HCT116 (cell line): Measurements from ENCODE around the gene IRF9. TPM values are rescaled to one million over a fixed set of nuclear protein-coding genes. Genes with fewer than 3 reads are reported as not detected.

Source experiments
- ATAC-seq: fragments of 200-7000 bp; cut with Tn5 transposase; 2 replicates; pipeline ENCODE4 v1.9.1; 2020; ENCODE audit warnings: mild to moderate bottlenecking, moderate library complexity
- BruUV-seq: library from RNA; stranded (reverse); fragments of 400-500 nt; replicated peaks from 2 replicates; lab custom pipeline; 2021; lab: Mats Ljungman, UMichigan
- CTCF ChIA-PET: fragments of 300-600 bp; sonication (Branson Sonifier 250); formaldehyde crosslinking; loops from one replicate; lab custom pipeline; 2021; ENCODE audit warnings: antibody characterized with exemption; lab: Charles Lee
- POLR2A ChIA-PET: fragments of 300-600, 350-600 bp; sonication (Branson Sonifier 250); formaldehyde crosslinking; loops from one replicate; lab custom pipeline; 2021; ENCODE audit warnings: antibody characterized with exemption; lab: Charles Lee
- RAD21 ChIA-PET, 2 experiments: fragments of 300-600 bp; sonication (Branson Sonifier 250); formaldehyde crosslinking; loops; one replicate each; lab custom pipeline; 2023; ENCODE audit warnings: low total read pairs in 2 of 2; ENCODE audit not compliant: uncharacterized antibody in 2 of 2, unreplicated experiment in 2 of 2, low non-redundant PET in 1 of 2; lab: Charles Lee
- DNase-seq: peaks from one replicate; pipeline ENCODE4 v3.0.0-alpha.2; 2010; ENCODE audit warnings: low read depth, low spot score
- H2AFZ ChIP-seq: fragments of 200-600 bp; shearing (Covaris generic), sonication (generic); 2 replicates; pipeline ENCODE4 v1.6.1; 2017; ENCODE audit warnings: low read depth, mixed run types, mixed read lengths, antibody characterized with exemption, low read length; ENCODE audit not compliant: poor library complexity, severe bottlenecking
- H3K27ac ChIP-seq: 2 replicates; pipeline ENCODE4 v1.5.1; 2012; ENCODE audit warnings: low read depth, low read length
- H3K27me3 ChIP-seq: fragments of 200-600 bp; sonication (generic); 2 replicates; pipeline ENCODE4 v1.6.1; 2016; ENCODE audit warnings: mixed run types, low read length, mixed read lengths; ENCODE audit not compliant: insufficient read depth
- H3K36me3 ChIP-seq, 2 experiments: fragments of 200-500 bp in 1 of 2; fragments of 200-600 bp in 1 of 2; sonication (Bioruptor generic) in 1 of 2; sonication (generic) in 1 of 2; 2 replicates each; pipeline versions ENCODE4 v1.5.1 to v1.6.1; 2014 to 2016; ENCODE audit warnings: low read length in 2 of 2, inconsistent platforms in 1 of 2, mixed read lengths in 1 of 2, mixed run types in 1 of 2; ENCODE audit not compliant: insufficient read depth in 2 of 2, control insufficient read depth in 1 of 2
- H3K4me1 ChIP-seq, 2 experiments: fragments of 200-600 bp in 1 of 2; sonication (generic) in 1 of 2; 2 replicates each; pipeline versions ENCODE4 v1.5.1 to v1.6.1; 2012 to 2017; ENCODE audit warnings: low read length in 2 of 2, inconsistent platforms in 1 of 2, mild to moderate bottlenecking in 1 of 2, mixed read lengths in 1 of 2, mixed run types in 1 of 2, moderate library complexity in 1 of 2; ENCODE audit not compliant: insufficient read depth in 2 of 2, control insufficient read depth in 1 of 2
- H3K4me2 ChIP-seq: fragments of 200-600 bp; sonication (generic); 2 replicates; pipeline ENCODE4 v1.6.1; 2017; ENCODE audit warnings: mixed run types, low read length, mixed read lengths
- H3K4me3 ChIP-seq, 2 experiments: fragments of 200-600 bp in 1 of 2; sonication (generic) in 1 of 2; replicated peaks in 1 of 2; 2 replicates each; pipeline ENCODE4 v1.5.1; 2011 to 2016; ENCODE audit warnings: low read length in 2 of 2, control low read depth in 1 of 2, low read depth in 1 of 2, mild to moderate bottlenecking in 1 of 2, mixed read lengths in 1 of 2, mixed run types in 1 of 2
- H3K79me2 ChIP-seq: fragments of 200-600 bp; sonication (generic); 2 replicates; pipeline ENCODE4 v1.6.1; 2017; ENCODE audit warnings: mild to moderate bottlenecking, mixed run types, low read length, moderate library complexity, mixed read lengths; ENCODE audit not compliant: insufficient read depth
- H3K9ac ChIP-seq: fragments of 200-600 bp; sonication (generic); 2 replicates; pipeline ENCODE4 v1.6.1; 2016; ENCODE audit warnings: low read length, mixed read lengths
- H3K9me2 ChIP-seq: fragments of 200-600 bp; sonication (generic), shearing (Covaris generic); 2 replicates; pipeline ENCODE4 v1.6.1; 2017; ENCODE audit warnings: mixed run types, mild to moderate bottlenecking, moderate library complexity; ENCODE audit not compliant: insufficient read depth
- H3K9me3 ChIP-seq, 2 experiments: fragments of 200-500 bp in 1 of 2; fragments of 200-600 bp in 1 of 2; sonication (Bioruptor generic) in 1 of 2; sonication (generic) in 1 of 2; 2 replicates each; pipeline ENCODE4 v1.6.1; 2014 to 2017; ENCODE audit warnings: low read length in 2 of 2, mixed read lengths in 2 of 2, inconsistent platforms in 1 of 2, low read depth in 1 of 2, mild to moderate bottlenecking in 1 of 2, mixed run types in 1 of 2, moderate library complexity in 1 of 2; ENCODE audit not compliant: control insufficient read depth in 1 of 2, insufficient read depth in 1 of 2
- H4K20me1 ChIP-seq: fragments of 200-600 bp; sonication (generic), shearing (Covaris generic); 2 replicates; pipeline ENCODE4 v1.6.1; 2017; ENCODE audit warnings: mixed run types, mild to moderate bottlenecking, moderate library complexity; ENCODE audit not compliant: insufficient read depth
- CBX3 ChIP-seq: IDR thresholded peaks from 2 replicates; pipeline ENCODE4 v1.6.1; 2012; ENCODE audit warnings: low read depth
- CEBPB ChIP-seq: IDR thresholded peaks from 2 replicates; pipeline ENCODE4 v1.6.1; 2012; ENCODE audit warnings: low read depth
- EGR1 ChIP-seq: IDR thresholded peaks from 2 replicates; pipeline ENCODE4 v1.6.1; 2012; ENCODE audit warnings: low read depth
- ELF1 ChIP-seq: IDR thresholded peaks from 2 replicates; pipeline ENCODE4 v1.6.1; 2012; ENCODE audit warnings: low read depth, borderline replicate concordance
- EZH2 ChIP-seq: fragments of 200-600 bp; sonication (generic); IDR thresholded peaks from 2 replicates; pipeline ENCODE4 v1.6.1; 2017; ENCODE audit warnings: antibody characterized with exemption, mixed run types
- JUND ChIP-seq: IDR thresholded peaks from 2 replicates; pipeline ENCODE4 v1.6.1; 2012
- POLR2A ChIP-seq: IDR thresholded peaks from 2 replicates; pipeline ENCODE4 v1.7.0; 2011; ENCODE audit warnings: borderline replicate concordance; ENCODE audit not compliant: insufficient read depth, insufficient read length; ENCODE audit errors: extremely low read depth
- POLR2AphosphoS5 ChIP-seq: IDR thresholded peaks from 2 replicates; pipeline ENCODE4 v1.6.1; 2011; ENCODE audit warnings: mild to moderate bottlenecking, low read depth, low read length, moderate library complexity
- RAD21 ChIP-seq: IDR thresholded peaks from 2 replicates; pipeline ENCODE4 v1.6.1; 2012; ENCODE audit warnings: low read depth, mild to moderate bottlenecking
- SIN3A ChIP-seq: IDR thresholded peaks from 2 replicates; pipeline ENCODE4 v1.6.1; 2012; ENCODE audit warnings: low read depth
- SP1 ChIP-seq: IDR thresholded peaks from 2 replicates; pipeline ENCODE4 v1.6.1; 2012; ENCODE audit warnings: low read depth
- TCF7L2 ChIP-seq: IDR thresholded peaks from 2 replicates; pipeline ENCODE4 v1.7.0; 2011; ENCODE audit warnings: borderline replicate concordance, inconsistent platforms; ENCODE audit not compliant: insufficient read depth, insufficient read length; ENCODE audit errors: extremely low read depth
- intact Hi-C: fragments of 100-400 bp; cut with micrococcal nuclease; formaldehyde crosslinking; loops from 2 replicates; pipeline ENCODE4 v1.10.0; 2022
- total RNA-seq: library from RNA; stranded (reverse); gene quantifications from one replicate; pipeline ENCODE4 v1.2.1, GENCODE V29; 2021; ENCODE audit not compliant: unreplicated experiment
- TF ChIP-seq, protein P1 (sequence below): IDR thresholded peaks from 2 replicates; pipeline ENCODE4 v1.6.1; 2011; ENCODE audit warnings: mild to moderate bottlenecking, low read length, moderate library complexity; ENCODE audit not compliant: insufficient replicate concordance; ENCODE audit errors: extremely low read depth
- TF ChIP-seq, protein P2 (sequence below): IDR thresholded peaks from 2 replicates; pipeline ENCODE4 v1.6.1; 2012

The IRF9 gene
- total RNA-seq, 1 experiment from 2014 or later = 21.7 TPM

DNA sequence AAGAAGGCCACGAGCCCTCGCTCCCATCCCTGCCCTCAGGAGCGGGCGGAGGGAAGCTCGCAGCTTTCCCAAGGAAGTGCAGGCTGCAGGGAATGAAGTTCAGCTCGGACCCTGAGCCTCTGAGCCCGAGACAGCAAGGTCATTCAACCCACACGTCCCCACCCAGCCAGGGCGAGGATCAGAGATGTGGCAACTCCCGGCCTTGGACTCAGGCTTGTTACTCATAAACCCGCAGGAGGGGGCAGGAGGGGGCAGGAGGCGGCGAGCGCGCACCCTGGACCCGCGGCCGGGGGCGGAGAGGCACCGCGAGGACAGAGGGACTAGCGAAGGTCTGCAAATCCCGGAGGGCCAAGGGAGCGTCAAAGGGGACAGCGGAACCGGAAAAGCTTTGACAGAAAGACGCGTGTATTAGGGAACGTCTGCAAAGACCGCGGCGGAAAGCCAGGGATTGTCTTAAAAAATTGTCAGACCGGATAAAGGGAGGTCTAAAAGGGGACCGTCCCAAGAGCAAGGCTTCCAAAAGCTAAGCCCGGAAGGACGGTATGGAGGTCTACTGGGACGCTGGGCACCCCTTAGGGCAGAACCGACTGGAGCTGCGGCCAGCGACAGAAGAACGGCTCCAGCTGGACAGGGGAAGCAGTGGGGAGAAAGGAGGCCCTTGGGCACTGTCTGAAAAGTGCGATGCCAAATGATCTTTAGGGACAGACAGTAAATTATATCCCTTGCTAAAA, 47.1 kb upstream of the IRF9 start (continued):
- TF ChIP-seq, protein P1, sequence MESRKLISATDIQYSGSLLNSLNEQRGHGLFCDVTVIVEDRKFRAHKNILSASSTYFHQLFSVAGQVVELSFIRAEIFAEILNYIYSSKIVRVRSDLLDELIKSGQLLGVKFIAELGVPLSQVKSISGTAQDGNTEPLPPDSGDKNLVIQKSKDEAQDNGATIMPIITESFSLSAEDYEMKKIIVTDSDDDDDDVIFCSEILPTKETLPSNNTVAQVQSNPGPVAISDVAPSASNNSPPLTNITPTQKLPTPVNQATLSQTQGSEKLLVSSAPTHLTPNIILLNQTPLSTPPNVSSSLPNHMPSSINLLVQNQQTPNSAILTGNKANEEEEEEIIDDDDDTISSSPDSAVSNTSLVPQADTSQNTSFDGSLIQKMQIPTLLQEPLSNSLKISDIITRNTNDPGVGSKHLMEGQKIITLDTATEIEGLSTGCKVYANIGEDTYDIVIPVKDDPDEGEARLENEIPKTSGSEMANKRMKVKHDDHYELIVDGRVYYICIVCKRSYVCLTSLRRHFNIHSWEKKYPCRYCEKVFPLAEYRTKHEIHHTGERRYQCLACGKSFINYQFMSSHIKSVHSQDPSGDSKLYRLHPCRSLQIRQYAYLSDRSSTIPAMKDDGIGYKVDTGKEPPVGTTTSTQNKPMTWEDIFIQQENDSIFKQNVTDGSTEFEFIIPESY = peak; percentile 20
- peak; percentile 14; the same call in 1 of the 2 replicates for TF ChIP-seq CBX3
- no peak for TF ChIP-seq EZH2
- peak; percentile 92 for TF ChIP-seq EGR1
- 0 out of 2 replicates have a peak, but pooled peaks have one; percentile 2 for TF ChIP-seq RAD21

DNA sequence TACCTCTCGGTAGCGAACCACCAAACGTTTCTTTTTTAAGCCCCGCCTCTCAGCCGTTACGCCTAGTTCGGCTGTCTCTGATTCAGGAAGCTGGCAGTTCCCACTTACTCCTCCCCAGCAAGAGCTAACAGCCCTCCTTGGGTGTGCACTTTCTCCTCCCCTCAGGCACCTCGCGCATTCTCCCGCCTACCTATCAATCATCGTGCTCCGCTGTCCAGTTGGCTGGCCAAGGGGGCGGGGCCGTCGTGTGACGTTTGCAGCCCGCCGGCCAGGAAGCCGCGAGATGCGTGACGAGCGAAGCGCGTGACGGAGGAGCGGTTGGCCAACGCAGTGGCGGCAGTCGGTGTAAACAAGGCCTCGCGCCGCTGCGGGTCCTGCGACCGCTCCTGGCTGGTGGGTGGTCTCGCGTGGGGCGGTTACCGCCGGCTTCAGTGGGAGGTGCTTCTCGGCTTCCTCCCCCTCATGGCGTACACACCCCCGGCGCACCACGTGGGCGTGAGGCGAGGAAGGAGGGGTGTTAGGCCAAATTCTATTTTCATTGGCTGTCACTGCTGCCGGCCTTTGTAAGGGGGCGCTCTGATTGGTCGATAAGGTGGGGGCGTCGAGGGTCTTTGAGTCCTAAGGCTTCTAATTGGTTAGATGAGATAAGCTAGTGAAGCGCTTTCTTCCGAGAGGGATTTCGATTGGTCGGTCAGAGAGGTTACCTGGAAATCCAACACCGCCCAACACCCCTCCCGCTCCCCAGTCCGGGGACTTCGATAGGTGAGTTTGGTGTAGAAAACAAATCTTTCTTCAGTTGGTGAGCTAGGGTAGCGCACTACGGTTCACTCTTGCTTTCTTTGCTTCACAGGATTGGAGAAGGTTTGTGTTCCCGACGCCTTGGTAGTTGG, 46.3 kb upstream of the IRF9 start, which contains the start of the genes DCAF11 and NRL:
TSS of gene DCAF11 (plus strand) at position 246 of the 890 bp plus-strand sequence. CDS start 818 bp downstream, outside the sequence.
TSS of gene NRL (minus strand) at position 418 of the 890 bp plus-strand sequence. CDS start 32,101 bp downstream, outside the sequence.
- Histone ChIP-seq H3K4me1 (peaks cover 6 to 16% of the 10 kb centered on the region in 2 experiments; a peak in 3 of 4 replicates), H3K9me3 (no peaks in the 10 kb centered on the region), H3K9me2 (no peaks in the 10 kb centered on the region), H3K36me3 (peaks cover 8 to 11% of the 10 kb centered on the region in 2 experiments), H3K4me2 (peak within 1 kb of the TSS; percentile 95), H3K79me2 (peaks cover 14% of the 10 kb centered on the region; the same call in 1 of the 2 replicates), H3K27ac (peak within 1 kb of the TSS; percentile 97), H2AFZ (peak within 1 kb of the TSS; percentile 74), H3K9ac (peak within 1 kb of the TSS; percentile 84), H3K27me3 (no peaks in the 10 kb centered on the region), H3K4me3 (peak within 1 kb of the TSS; percentile 86 to 92), H4K20me1 (no peaks in the 10 kb centered on the region)
- BruUV-seq = no TSS peak
- ChIA-PET RAD21 (interaction anchor here (0.5 to 1.7 kb wide), 5 partner anchors 21 to 449 kb away, joined by 3 to 10 read pairs (median 5); partner anchors contain the start of genes EMC9 (in 1 of the 2) and PSME1 (in 1 of the 2)), POLR2A (interaction anchor here (0.8 to 2.6 kb wide), 19 partner anchors 9 to 183 kb away, joined by 3 to 49 read pairs (median 4); partner anchors contain the start of genes EMC9, FITM1, IPO4 and IRF9), CTCF (interaction anchor here (0.7 to 2.7 kb wide), 13 partner anchors 7 to 182 kb away, joined by 3 to 11 read pairs (median 3); partner anchors contain the start of genes EMC9, IRF9, PSME1 and PSME2)
- TF ChIP-seq SP1 = peak; percentile 96
- TF ChIP-seq SIN3A = peak; percentile 42; the same call in 1 of the 2 replicates
- TF ChIP-seq, protein P1 = no peak
- TF ChIP-seq TCF7L2 = peak; percentile 16
- TF ChIP-seq CEBPB = no peak
- TF ChIP-seq ELF1 = peak; percentile 73
- TF ChIP-seq, protein P2, sequence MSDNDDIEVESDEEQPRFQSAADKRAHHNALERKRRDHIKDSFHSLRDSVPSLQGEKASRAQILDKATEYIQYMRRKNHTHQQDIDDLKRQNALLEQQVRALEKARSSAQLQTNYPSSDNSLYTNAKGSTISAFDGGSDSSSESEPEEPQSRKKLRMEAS = peak; percentile 97
- TF ChIP-seq POLR2AphosphoS5 = peak; percentile 48
- peak; percentile 97 for TF ChIP-seq EGR1
- no peak for TF ChIP-seq JUND
- peak; percentile 2 for TF ChIP-seq POLR2A
- ATAC-seq (peak; percentile 89), DNase-seq (peak; percentile 100)
- intact Hi-C loops = loop anchor here (1.0 to 5.0 kb wide), 4 partner anchors 20 to 98 kb away; partner anchors contain the start of genes CHMP4A, IRF9, PCK2 and PSME2
